Measurements from ENCODE around the gene CLPX. TPM values are rescaled to one million over a fixed set of nuclear protein-coding genes. Genes with fewer than 3 reads are reported as not detected.

Gene CLPX
- total and polyA plus RNA-seq, 2 donors (not counting 1 experiment from before 2014, with no cell fraction given), result 16.6 to 54.5 TPM

- Mint-ChIP-seq H3K27ac (no peak overlapping the region), H3K27me3 (no peaks in the 10 kb centered on the region), H3K4me1 (no peaks in the 10 kb centered on the region), H3K9me3 (ENCODE audit: insufficient read depth) (no peaks in the 10 kb centered on the region), H3K4me3 (no peak overlapping the region)
- H3K27ac ChIP-seq (ENCODE audit: low read length in 2 of 2), result no peak overlapping the region
- ChIA-PET POLR2A (no interaction called here), CTCF (interaction anchor here (0.7 to 1.0 kb wide), 2 partner anchors 17 to 171 kb away, joined by 3 read pairs; no protein-coding TSS in a partner anchor)
- H4K20me1 ChIP-seq (ENCODE audit: control insufficient read depth, insufficient read depth, low read length, poor library complexity, severe bottlenecking), result no peaks in the 10 kb centered on the region
- no peak overlapping the region for H3K4me3 ChIP-seq (ENCODE audit: control extremely low read depth in 1 of 5, extremely low read depth in 1 of 5, insufficient read depth in 1 of 5, low read depth in 2 of 5, low read length in 4 of 5)
- H3K79me2 ChIP-seq (ENCODE audit: control insufficient read depth, insufficient read depth, low read length), result no peaks in the 10 kb centered on the region
- TF ChIP-seq EZH2 (IDR thresholded peaks at IDR 0.05; ENCODE audit: borderline replicate concordance, insufficient read depth, low read depth, low read length, poor library complexity, severe bottlenecking) (no peak), CTCF (IDR thresholded peaks at IDR 0.05) (no peak)
- intact Hi-C loops (cut with micrococcal nuclease), result no loop called here
- H3K36me3 ChIP-seq (replicated peaks in 1 of 2; ENCODE audit: control extremely low read depth in 1 of 2, control insufficient read depth in 1 of 2, extremely low read depth in 1 of 2, insufficient read depth in 2 of 2, low read length in 1 of 2), result peaks cover 1 to 19% of the 10 kb centered on the region in 2 experiments
- WGBS (ENCODE audit: insufficient coverage), result 100% methylated on average over 1 of the region's 5 CpGs
- no peak overlapping the region for H2AFZ ChIP-seq (ENCODE audit: insufficient read depth, low read depth, low read length, poor library complexity, severe bottlenecking)
- DNase-seq, result no peak
- H3K9me3 ChIP-seq (ENCODE audit: control extremely low read depth in 1 of 3, control insufficient read depth in 2 of 3, insufficient read depth in 1 of 3, low read length in 2 of 3), result no peaks in the 10 kb centered on the region
- H3K4me2 ChIP-seq (replicated peaks; ENCODE audit: low read depth, low read length, poor library complexity, severe bottlenecking), result no peak overlapping the region
- H3K27me3 ChIP-seq (replicated peaks in 1 of 4; ENCODE audit: control extremely low read depth in 1 of 4, control insufficient read depth in 3 of 4, insufficient read depth in 4 of 4, low read length in 3 of 4), result no peaks in the 10 kb centered on the region
- no peaks in the 10 kb centered on the region for H3K4me1 ChIP-seq (ENCODE audit: control insufficient read depth in 2 of 2, insufficient read depth in 2 of 2, low read length in 2 of 2)
- ATAC-seq (ENCODE audit: low read depth), result no peak
- H3K9ac ChIP-seq (ENCODE audit: low read length), result no peak overlapping the region
Observed at GRCh38 chr15:65099336-65099735, 85.8 kb downstream of the CLPX start.

Small RNA genes lying within 50 kb of the gene (small RNA-seq; reads per million reads assigned to genes)
- not detected for gene AC013553.1 (ENCODE audit: insufficient read length, low read depth, low replicate concordance)
- gene AC068213.1 (ENCODE audit: insufficient read length, low read depth, low replicate concordance), result not detected
- gene RNU6-686P (ENCODE audit: insufficient read length, low read depth, low replicate concordance), result not detected

Other genes starting within 250 kb of the CLPX start
- 94.4 and 95.5 TPM in 2 replicates for gene SPG21, start 195.4 kb downstream of the CLPX start, total RNA-seq
- 43.7 and 52.2 TPM in 2 replicates for gene SPG21, start 195.4 kb downstream of the CLPX start, polyA plus RNA-seq
- 14.3 and 15.5 TPM in 2 replicates for gene MTFMT, start 155.7 kb downstream of the CLPX start, total RNA-seq
- 7.9 and 10.0 TPM in 2 replicates for gene MTFMT, start 155.7 kb downstream of the CLPX start, polyA plus RNA-seq
- gene SLC51B, start 140.0 kb downstream of the CLPX start, total RNA-seq, result not detected in 2 replicates
- not detected in 2 replicates for gene SLC51B, start 140.0 kb downstream of the CLPX start, polyA plus RNA-seq
- not detected in 2 replicates for gene RASL12, start 117.4 kb downstream of the CLPX start, total RNA-seq
- not detected in 2 replicates for gene RASL12, start 117.4 kb downstream of the CLPX start, polyA plus RNA-seq
- gene KBTBD13, start 108.6 kb downstream of the CLPX start, total RNA-seq, result not detected in 2 replicates
- not detected in 2 replicates for gene KBTBD13, start 108.6 kb downstream of the CLPX start, polyA plus RNA-seq
- gene UBAP1L, start 70.1 kb downstream of the CLPX start, total RNA-seq, result 18.4 and 19.9 TPM in 2 replicates
- 8.4 and 8.5 TPM in 2 replicates for gene UBAP1L, start 70.1 kb downstream of the CLPX start, polyA plus RNA-seq
- gene PDCD7, start 51.5 kb downstream of the CLPX start, total RNA-seq, result 43.2 and 47.0 TPM in 2 replicates
- 14.4 and 34.6 TPM in 2 replicates for gene PDCD7, start 51.5 kb downstream of the CLPX start, polyA plus RNA-seq
- gene CILP, start 26.1 kb upstream of the CLPX start, total RNA-seq, result 0.36 and 0.52 TPM in 2 replicates
- 0.63 and 0.94 TPM in 2 replicates for gene CILP, start 26.1 kb upstream of the CLPX start, polyA plus RNA-seq
- 18.2 and 21.6 TPM in 2 replicates for gene PARP16, start 101.5 kb upstream of the CLPX start, total RNA-seq
- 13.9 and 19.1 TPM in 2 replicates for gene PARP16, start 101.5 kb upstream of the CLPX start, polyA plus RNA-seq
- gene RNU5A-1, start 110.7 kb upstream of the CLPX start, total RNA-seq, result not detected in 2 replicates
- gene RNU5A-1, start 110.7 kb upstream of the CLPX start, polyA plus RNA-seq, result not detected in 2 replicates
- 17.4 and 21.7 TPM in 2 replicates for gene RNU5B-1, start 119.3 kb upstream of the CLPX start, total RNA-seq
- not detected in 2 replicates for gene RNU5B-1, start 119.3 kb upstream of the CLPX start, polyA plus RNA-seq
- gene IGDCC3, start 192.7 kb upstream of the CLPX start, total RNA-seq, result not detected in 2 replicates
- gene IGDCC3, start 192.7 kb upstream of the CLPX start, polyA plus RNA-seq, result not detected in 2 replicates
- not detected in 2 replicates for gene IGDCC4, start 237.6 kb upstream of the CLPX start, total RNA-seq
- gene IGDCC4, start 237.6 kb upstream of the CLPX start, polyA plus RNA-seq, result 0.09 TPM in 1 of 2 replicates, not detected in the other